H1 (cell line): ENCODE results near the gene PAGE4. TPM values are rescaled to one million over a fixed set of nuclear protein-coding genes. Genes with fewer than 3 reads are reported as not detected.

Experiments
- CTCF ChIA-PET: fragments of 300-600 bp; sonication (Branson Sonifier 250); formaldehyde crosslinking; loops from one replicate; lab custom pipeline; 2021; ENCODE audit not compliant: partially characterized antibody; lab: Charles Lee
- POLR2A ChIA-PET: fragments of 300-600 bp; sonication (Branson Sonifier 250); formaldehyde crosslinking; loops from one replicate; lab custom pipeline; 2021; ENCODE audit warnings: inconsistent platforms; ENCODE audit not compliant: partially characterized antibody; lab: Charles Lee
- DNase-seq, 2 experiments: peaks; one replicate each; pipeline versions ENCODE4 v3.0.0 to v3.0.0-alpha.2; 2010 to 2022; ENCODE audit warnings: low spot score in 2 of 2, low read depth in 1 of 2, mixed read lengths in 1 of 2
- FAIRE-seq: peaks from 2 replicates; lab custom pipeline; 2011; peaks lifted over from hg19 to GRCh38; lab: Jason Lieb, UNC
- H2AFZ ChIP-seq: 2 replicates; pipeline ENCODE4 v1.8.1; 2012; ENCODE audit warnings: low read length, inconsistent platforms
- H2AK5ac ChIP-seq: 2 replicates; pipeline ENCODE4 v1.6.1; 2013; ENCODE audit warnings: low read depth, low read length
- H2BK120ac ChIP-seq: replicated peaks from 2 replicates; pipeline ENCODE3; 2013; ENCODE audit warnings: low read depth, low read length, inconsistent platforms
- H2BK12ac ChIP-seq: 2 replicates; pipeline ENCODE4 v1.6.1; 2013; ENCODE audit warnings: low read depth, low read length
- H2BK15ac ChIP-seq: 2 replicates; pipeline ENCODE4 v1.6.1; 2013; ENCODE audit warnings: low read length
- H2BK20ac ChIP-seq: 2 replicates; pipeline ENCODE4 v1.6.1; 2013; ENCODE audit warnings: low read length
- H2BK5ac ChIP-seq: 2 replicates; pipeline ENCODE4 v1.6.1; 2013; ENCODE audit warnings: low read depth, low read length
- H3K14ac ChIP-seq: 2 replicates; pipeline ENCODE4 v1.6.1; 2013; ENCODE audit warnings: inconsistent platforms; ENCODE audit not compliant: insufficient read length
- H3K18ac ChIP-seq: 2 replicates; pipeline ENCODE4 v1.6.1; 2013; ENCODE audit warnings: low read length; ENCODE audit errors: extremely low read depth
- H3K23ac ChIP-seq: 2 replicates; pipeline ENCODE4 v1.6.1; 2013; ENCODE audit warnings: inconsistent platforms; ENCODE audit not compliant: insufficient read length
- H3K23me2 ChIP-seq: 2 replicates; pipeline ENCODE4 v1.6.1; 2013; ENCODE audit warnings: low read depth, low read length
- H3K27ac ChIP-seq: 2 replicates; pipeline ENCODE4 v1.6.1; 2011; ENCODE audit warnings: low read depth, low read length, inconsistent platforms
- H3K27me3 ChIP-seq, 4 experiments: replicated peaks in 1 of 4; 1 replicate in 1 of 4; 2 replicates in 3 of 4; pipeline versions ENCODE4 v1.6.1 to v1.8.1; 2011 to 2013; ENCODE audit warnings: low read length in 3 of 4, mild to moderate bottlenecking in 3 of 4, inconsistent platforms in 2 of 4, mixed read lengths in 2 of 4, moderate library complexity in 1 of 4; ENCODE audit not compliant: control insufficient read depth in 3 of 4, insufficient read depth in 3 of 4; ENCODE audit errors: extremely low read depth in 1 of 4
- H3K36me3 ChIP-seq, 4 experiments: 2 replicates each; pipeline versions ENCODE4 v1.6.1 to v1.8.1; 2011 to 2013; ENCODE audit warnings: mild to moderate bottlenecking in 4 of 4, low read length in 3 of 4, moderate library complexity in 2 of 4, control low read depth in 1 of 4, inconsistent platforms in 1 of 4; ENCODE audit not compliant: insufficient read depth in 4 of 4, control insufficient read depth in 2 of 4
- H3K4ac ChIP-seq: replicated peaks from 2 replicates; pipeline ENCODE3; 2013; ENCODE audit warnings: low read length, low read depth, mixed read lengths, inconsistent platforms; ENCODE audit not compliant: insufficient read length
- H3K4me1 ChIP-seq, 4 experiments: replicated peaks in 1 of 4; 1 replicate in 1 of 4; 2 replicates in 3 of 4; pipeline versions ENCODE4 v1.6.1 to v1.8.1; 2011 to 2013; ENCODE audit warnings: low read length in 3 of 4, inconsistent platforms in 2 of 4, mixed read lengths in 1 of 4; ENCODE audit not compliant: insufficient read depth in 4 of 4, control insufficient read depth in 3 of 4
- H3K4me2 ChIP-seq, 2 experiments: 2 replicates each; pipeline versions ENCODE4 v1.6.1 to v1.8.1; 2011 to 2013; ENCODE audit warnings: low read depth in 2 of 2, low read length in 2 of 2, control low read depth in 1 of 2, inconsistent platforms in 1 of 2, mild to moderate bottlenecking in 1 of 2; ENCODE audit not compliant: insufficient read depth in 1 of 2
- H3K4me3 ChIP-seq, 4 experiments: fragments of 200-600, 300-600 bp in 1 of 4; sonication (generic), shearing (Covaris generic), sonication (Bioruptor Twin) in 1 of 4; 2 replicates each; pipeline versions ENCODE4 v1.5.1 to v1.8.1; 2011 to 2016; ENCODE audit warnings: low read length in 4 of 4, low read depth in 3 of 4, control low read depth in 2 of 4, inconsistent platforms in 2 of 4, mild to moderate bottlenecking in 2 of 4, mixed read lengths in 1 of 4, moderate library complexity in 1 of 4; ENCODE audit not compliant: insufficient read depth in 2 of 4; ENCODE audit errors: extremely low read depth in 1 of 4
- H3K56ac ChIP-seq: replicated peaks from 2 replicates; pipeline ENCODE3; 2013; ENCODE audit warnings: low read depth, mild to moderate bottlenecking, mixed read lengths, low read length, inconsistent platforms; ENCODE audit not compliant: insufficient read length
- H3K79me1 ChIP-seq: 2 replicates; pipeline ENCODE4 v1.6.1; 2013; ENCODE audit warnings: low read depth, low read length, control low read depth
- H3K79me2 ChIP-seq, 2 experiments: 2 replicates each; pipeline versions ENCODE4 v1.6.1 to v1.8.1; 2012 to 2013; ENCODE audit warnings: low read length in 2 of 2, mild to moderate bottlenecking in 2 of 2, inconsistent platforms in 1 of 2; ENCODE audit not compliant: insufficient read depth in 2 of 2, control insufficient read depth in 1 of 2
- H3K9ac ChIP-seq, 4 experiments: replicated peaks in 1 of 4; 1 replicate in 1 of 4; 2 replicates in 3 of 4; pipeline versions ENCODE4 v1.6.1 to v1.8.1; 2011 to 2013; ENCODE audit warnings: low read depth in 3 of 4, low read length in 3 of 4, control low read depth in 2 of 4, mild to moderate bottlenecking in 2 of 4, moderate library complexity in 2 of 4, inconsistent platforms in 1 of 4; ENCODE audit errors: extremely low read depth in 1 of 4
- H3K9me3 ChIP-seq, 2 experiments: 2 replicates each; pipeline versions ENCODE4 v1.6.1 to v1.8.1; 2012 to 2013; ENCODE audit warnings: mild to moderate bottlenecking in 2 of 2, moderate library complexity in 2 of 2, control low read depth in 1 of 2, inconsistent platforms in 1 of 2, low read depth in 1 of 2, low read length in 1 of 2, mixed read lengths in 1 of 2; ENCODE audit not compliant: insufficient read depth in 2 of 2
- H4K20me1 ChIP-seq, 2 experiments: replicated peaks in 1 of 2; 2 replicates each; pipeline versions ENCODE3 to v1.8.1; 2011 to 2013; ENCODE audit warnings: inconsistent platforms in 2 of 2, low read length in 2 of 2, mild to moderate bottlenecking in 1 of 2; ENCODE audit not compliant: insufficient read depth in 2 of 2, control insufficient read depth in 1 of 2
- H4K5ac ChIP-seq: 2 replicates; pipeline ENCODE4 v1.6.1; 2013; ENCODE audit warnings: low read length, low read depth, mixed read lengths, inconsistent platforms; ENCODE audit not compliant: insufficient read length
- H4K8ac ChIP-seq: 2 replicates; pipeline ENCODE4 v1.8.0; 2013; ENCODE audit warnings: mild to moderate bottlenecking, moderate library complexity, low read length, inconsistent platforms; ENCODE audit not compliant: insufficient read depth; ENCODE audit errors: extremely low read depth
- H4K91ac ChIP-seq: replicated peaks from 2 replicates; pipeline ENCODE3; 2013; ENCODE audit warnings: low read length, mixed read lengths, inconsistent platforms; ENCODE audit not compliant: insufficient read length
- E2F6 ChIP-seq: IDR thresholded peaks from 2 replicates; pipeline ENCODE4 v1.6.1; 2012; ENCODE audit warnings: inconsistent platforms
- RAD21 ChIP-seq, 2 experiments: IDR thresholded peaks in 1 of 2; conservative IDR thresholded peaks in 1 of 2; 2 replicates each; pipeline ENCODE4 v1.6.1; 2011; ENCODE audit warnings: low read depth in 2 of 2, low read length in 2 of 2, improper control_type of control experiment in 1 of 2, inconsistent platforms in 1 of 2, mild to moderate bottlenecking in 1 of 2, moderate library complexity in 1 of 2
- RBBP5 ChIP-seq: IDR thresholded peaks from 2 replicates; pipeline ENCODE4 v1.7.1; 2012; ENCODE audit warnings: low read depth, mild to moderate bottlenecking, inconsistent platforms, low read length, moderate library complexity, borderline replicate concordance
- RXRA ChIP-seq: IDR thresholded peaks from 2 replicates; pipeline ENCODE4 v1.6.1; 2011; ENCODE audit warnings: low read depth, mild to moderate bottlenecking, low read length, moderate library complexity; ENCODE audit not compliant: insufficient read depth
- SAP30 ChIP-seq: fragments of 300-600 bp; sonication (generic); IDR thresholded peaks from 2 replicates; pipeline ENCODE4 v1.7.1; 2012; ENCODE audit warnings: low read length, moderate library complexity, mild to moderate bottlenecking, inconsistent platforms; ENCODE audit not compliant: insufficient read depth, insufficient replicate concordance
- SP2 ChIP-seq: IDR thresholded peaks from 2 replicates; pipeline ENCODE4 v1.6.1; 2012; ENCODE audit warnings: mild to moderate bottlenecking, low read length, inconsistent platforms
- TCF12 ChIP-seq: IDR thresholded peaks from 2 replicates; pipeline ENCODE4 v1.6.1; 2011; ENCODE audit warnings: low read depth, mild to moderate bottlenecking, low read length
- YY1 ChIP-seq: IDR thresholded peaks from 2 replicates; pipeline ENCODE4 v1.6.1; 2011; ENCODE audit warnings: low read depth, mild to moderate bottlenecking, low read length
- ZNF274 ChIP-seq: IDR thresholded peaks from 2 replicates; pipeline ENCODE4 v1.7.0; 2012; ENCODE audit warnings: low read length, borderline replicate concordance; ENCODE audit errors: extremely low read depth
- WGBS, 2 experiments: shearing (Covaris generic) in 1 of 2; methylation state at CpG; one replicate each; pipeline versions ENCODE4 v1.1.6 to v1.1.7; 2013 to 2015; ENCODE audit warnings: low lambda C conversion rate in 2 of 2, mixed read lengths in 2 of 2, inconsistent platforms in 1 of 2, low coverage in 1 of 2, missing lambda C conversion rate in 1 of 2; ENCODE audit not compliant: insufficient replicate concordance in 2 of 2, insufficient coverage in 1 of 2, insufficient read length in 1 of 2; ENCODE audit errors: extremely low coverage in 1 of 2, missing lambda C conversion rate in 1 of 2; 5-methylcytosine and 5-hydroxymethylcytosine counted together
- polyA plus RNA-seq, 7 experiments: library from polyadenylated mRNA; depleted of rRNA in 3 of 7; stranded (reverse) in 5 of 7; unstranded in 2 of 7; fragments of >200 nt in 5 of 7; fragments of 200-250 nt in 2 of 7; gene quantifications; 1 replicate in 5 of 7; 2 replicates in 1 of 7; 4 replicates in 1 of 7; pipeline versions ENCODE4 v1.2.1 to v1.2.3, GENCODE V29; 2011 to 2013; ENCODE audit warnings: missing spikeins in 2 of 7, mixed read lengths in 2 of 7
- total RNA-seq: library from RNA; stranded (reverse); fragmentation: NEBNext Ultra II Directional; extraction: Animal tissue kit (Norgen Biotek cat#: 25700); gene quantifications from 2 replicates; pipeline ENCODE4 v1.2.1, GENCODE V29; 2021

PAGE4 gene
- total and polyA plus RNA-seq, 2 of the 8 experiments (the other 6 are each of a cell fraction or from before 2014, with no cell fraction given), result 0.53 TPM; not detected in 1

- H4K91ac ChIP-seq, result no peak overlapping the region
- no peak overlapping the region for H2BK120ac ChIP-seq
- no peak overlapping the region for H3K56ac ChIP-seq
- no peak overlapping the region for H2BK12ac ChIP-seq
- H4K5ac ChIP-seq, result no peak overlapping the region
- H3K36me3 ChIP-seq, result no peaks in the 10 kb centered on the region
- no peak overlapping the region for H4K8ac ChIP-seq
- no peak overlapping the region for H2AK5ac ChIP-seq
- H3K4me1 ChIP-seq, result no peaks in the 10 kb centered on the region
- 93% methylated on average over 4 of the region's 4 CpGs; no CpG with 5 or more reads in 1 of the 2 experiments for WGBS, 2 experiments
- no peaks in the 10 kb centered on the region for H3K9me3 ChIP-seq
- H3K4ac ChIP-seq, result no peak overlapping the region
- no peak overlapping the region for H3K9ac ChIP-seq
- H2BK20ac ChIP-seq, result no peak overlapping the region
- no peaks in the 10 kb centered on the region for H4K20me1 ChIP-seq
- H3K27ac ChIP-seq, result no peak overlapping the region
- FAIRE-seq (no peak), DNase-seq (no peak)
- no peak overlapping the region for H3K4me2 ChIP-seq
- H3K18ac ChIP-seq, result no peak overlapping the region
- H3K79me2 ChIP-seq, result no peaks in the 10 kb centered on the region
- H3K23ac ChIP-seq, result no peak overlapping the region
- H2BK15ac ChIP-seq, result no peak overlapping the region
- no peak overlapping the region for H3K4me3 ChIP-seq
- H2BK5ac ChIP-seq, result no peak overlapping the region
- no peak overlapping the region for H3K14ac ChIP-seq
- POLR2A ChIA-PET, result no interaction called here
- no peaks in the 10 kb centered on the region for H3K23me2 ChIP-seq
- CTCF ChIA-PET, result no interaction called here
- TF ChIP-seq ZNF274 (no peak), TCF12 (no peak), E2F6 (no peak), RAD21 (IDR thresholded peaks at IDR 0.05 in 1 of 2, conservative IDR thresholded peaks at IDR 0.05 in 1 of 2; ENCODE audit: low read depth in 2 of 2, low read length in 2 of 2) (no peak), SP2 (no peak), YY1 (no peak), RXRA (no peak), SAP30 (no peak), RBBP5 (no peak)
- TF ChIP-seq, all 59 proteins: peak for 0
- Histone ChIP-seq H3K79me1 (no peaks in the 10 kb centered on the region), H2AFZ (no peak overlapping the region), H3K27me3 (no peaks in the 10 kb centered on the region)
Measured at GRCh38 chrX:49812177-49812576, 16.9 kb upstream of the PAGE4 start.
